ENCODE measurements around the gene SLC25A46.

GRCh38 chr5:110727025-110727314 lies 11.8 kb upstream of the SLC25A46 start:
- peak in 1 of 11 experiments; percentile 11 for TF ChIP-seq CTCF (IDR thresholded peaks at IDR 0.05 in 8 of 11, conservative IDR thresholded peaks at IDR 0.05 in 3 of 11)
- no peak for TF ChIP-seq POLR2A (IDR thresholded peaks at IDR 0.05)
- TF ChIP-seq POLR2AphosphoS5 (IDR thresholded peaks at IDR 0.05), result no peak
